Measurements from ENCODE around the gene ACADL.
"Not testable (repeated sequence)": the region's sequence is repeated elsewhere in the genome, so short reads cannot be mapped to it uniquely, and the experiment has no call there.

The ACADL gene

GRCh38 chr2:210199186-210199765 is 26.0 kb downstream of the ACADL start:
- DNase-seq = no peak

GRCh38 chr2:210198326-210198725 is 26.9 kb downstream of the ACADL start:
- DNase-seq = no peak

GRCh38 chr2:210197720-210198119 is 27.5 kb downstream of the ACADL start:
- DNase-seq = no peak

GRCh38 chr2:210195101-210195852 is 30.0 kb downstream of the ACADL start:
- DNase-seq = no peak

GRCh38 chr2:210190345-210190744 is 34.9 kb downstream of the ACADL start:
- DNase-seq = no peak

GRCh38 chr2:210189452-210190138 is 35.7 kb downstream of the ACADL start:
- no peak for DNase-seq

- no peak for DNase-seq
Observed at GRCh38 chr2:210188755-210189154, 36.5 kb downstream of the ACADL start.

GRCh38 chr2:210188190-210188589 is 37.1 kb downstream of the ACADL start:
- no peak for DNase-seq

GRCh38 chr2:210183936-210184335 is 41.3 kb downstream of the ACADL start:
- DNase-seq = not testable (repeated sequence)

- DNase-seq = not testable (repeated sequence)
Observed at GRCh38 chr2:210181606-210182088, 43.6 kb downstream of the ACADL start.

- DNase-seq = not testable (repeated sequence)
Observed at GRCh38 chr2:210181033-210181605, 44.1 kb downstream of the ACADL start.

GRCh38 chr2:210180477-210180876 is 44.8 kb downstream of the ACADL start:
- no peak for DNase-seq

GRCh38 chr2:210179351-210179990 is 45.8 kb downstream of the ACADL start:
- no peak for DNase-seq

- DNase-seq = no peak
Observed at GRCh38 chr2:210177769-210178168, 47.5 kb downstream of the ACADL start.

GRCh38 chr2:210177115-210177514 is 48.1 kb downstream of the ACADL start:
- DNase-seq = not testable (repeated sequence)

GRCh38 chr2:210174086-210174485 is 51.2 kb downstream of the ACADL start:
- no peak for DNase-seq

GRCh38 chr2:210172219-210172575 is 53.0 kb downstream of the ACADL start:
- no peak for DNase-seq

- DNase-seq = peak; percentile 83
Observed at GRCh38 chr2:210171309-210172218, 53.7 kb downstream of the ACADL start, which contains the start of gene KANSL1L. KANSL1L (minus strand) TSS chr2:210171409; CDS start chr2:210154582, 16,827 bp downstream.

- peak; percentile 80 for DNase-seq
Observed at GRCh38 chr2:210170446-210171303, 54.6 kb downstream of the ACADL start.

GRCh38 chr2:210170196-210170445 is 55.1 kb downstream of the ACADL start:
- no peak for DNase-seq
